Neuron (in vitro differentiated cells): Measurements from ENCODE around the gene EEFSEC.

Source experiments
- H2AFZ ChIP-seq: one replicate; pipeline ENCODE4 v1.6.1; 2013; ENCODE audit warnings: low read depth, mild to moderate bottlenecking, inconsistent platforms, low read length, moderate library complexity
- H3K27me3 ChIP-seq: one replicate; pipeline ENCODE4 v1.6.1; 2013; ENCODE audit warnings: low read length; ENCODE audit not compliant: insufficient read depth
- H3K36me3 ChIP-seq: one replicate; pipeline ENCODE4 v1.6.1; 2013; ENCODE audit warnings: low read length; ENCODE audit not compliant: insufficient read depth
- H3K4me1 ChIP-seq: one replicate; pipeline ENCODE4 v1.6.1; 2013; ENCODE audit warnings: low read length; ENCODE audit not compliant: insufficient read depth
- H3K4me3 ChIP-seq: 2 replicates; pipeline ENCODE4 v1.5.1; 2013; ENCODE audit warnings: mild to moderate bottlenecking, low read length, moderate library complexity
- H3K9me3 ChIP-seq: one replicate; pipeline ENCODE4 v1.6.1; 2013; ENCODE audit warnings: low read length

EEFSEC gene

GRCh38 chr3:128413003-128413370, 259.7 kb downstream of the EEFSEC start:
- no peak overlapping the region for H3K4me3 ChIP-seq
- no peak overlapping the region for H2AFZ ChIP-seq
- H3K9me3 ChIP-seq, result no peaks in the 10 kb centered on the region
- H3K27me3 ChIP-seq, result no peaks in the 10 kb centered on the region
- H3K36me3 ChIP-seq, result no peaks in the 10 kb centered on the region
- peaks cover 5% of the 10 kb centered on the region for H3K4me1 ChIP-seq

GRCh38 chr3:128413413-128414205, 260.3 kb downstream of the EEFSEC start:
- no peak overlapping the region for H3K4me3 ChIP-seq
- H3K36me3 ChIP-seq, result no peaks in the 10 kb centered on the region
- no peak overlapping the region for H2AFZ ChIP-seq
- peaks cover 1% of the 10 kb centered on the region for H3K9me3 ChIP-seq
- no peaks in the 10 kb centered on the region for H3K27me3 ChIP-seq
- H3K4me1 ChIP-seq, result peaks cover 5% of the 10 kb centered on the region

- peaks cover 8% of the 10 kb centered on the region for H3K9me3 ChIP-seq
Observed at GRCh38 chr3:128415200-128415772, 262.0 kb downstream of the EEFSEC start.

GRCh38 chr3:128415773-128416577, 262.7 kb downstream of the EEFSEC start:
- Histone ChIP-seq H3K4me3 (no peak overlapping the region), H2AFZ (no peak overlapping the region), H3K27me3 (no peaks in the 10 kb centered on the region), H3K4me1 (peaks cover 5% of the 10 kb centered on the region), H3K9me3 (peaks cover 8% of the 10 kb centered on the region), H3K36me3 (no peaks in the 10 kb centered on the region)

More at GRCh38 chr3:128415200-128415772, 262.0 kb downstream of the EEFSEC start:
- Histone ChIP-seq H3K27me3 (no peaks in the 10 kb centered on the region), H3K4me3 (no peak overlapping the region), H3K36me3 (no peaks in the 10 kb centered on the region), H3K4me1 (peaks cover 5% of the 10 kb centered on the region), H2AFZ (no peak overlapping the region)

- H3K9me3 ChIP-seq, result peaks cover 8% of the 10 kb centered on the region
- no peaks in the 10 kb centered on the region for H3K36me3 ChIP-seq
- no peak overlapping the region for H3K4me3 ChIP-seq
- no peak overlapping the region for H2AFZ ChIP-seq
- H3K27me3 ChIP-seq, result no peaks in the 10 kb centered on the region
- peaks cover 5% of the 10 kb centered on the region for H3K4me1 ChIP-seq
Observed at GRCh38 chr3:128416578-128417211, 263.4 kb downstream of the EEFSEC start.

- Histone ChIP-seq H3K4me1 (no peaks in the 10 kb centered on the region), H2AFZ (no peak overlapping the region), H3K36me3 (no peaks in the 10 kb centered on the region), H3K9me3 (peaks cover 8% of the 10 kb centered on the region), H3K27me3 (peaks cover 3% of the 10 kb centered on the region), H3K4me3 (no peak overlapping the region)
Observed at GRCh38 chr3:128418900-128419299, 265.6 kb downstream of the EEFSEC start.

GRCh38 chr3:128419311-128419710, 266.0 kb downstream of the EEFSEC start:
- no peak overlapping the region for H2AFZ ChIP-seq
- no peaks in the 10 kb centered on the region for H3K36me3 ChIP-seq
- peaks cover 5% of the 10 kb centered on the region for H3K27me3 ChIP-seq
- peaks cover 8% of the 10 kb centered on the region for H3K9me3 ChIP-seq
- no peak overlapping the region for H3K4me3 ChIP-seq
- no peaks in the 10 kb centered on the region for H3K4me1 ChIP-seq

GRCh38 chr3:128420289-128420688, 267.0 kb downstream of the EEFSEC start:
- no peaks in the 10 kb centered on the region for H3K36me3 ChIP-seq
- peaks cover 8% of the 10 kb centered on the region for H3K9me3 ChIP-seq
- H3K4me1 ChIP-seq, result no peaks in the 10 kb centered on the region
- H3K4me3 ChIP-seq, result no peak overlapping the region
- peaks cover 13% of the 10 kb centered on the region for H3K27me3 ChIP-seq
- no peak overlapping the region for H2AFZ ChIP-seq

GRCh38 chr3:128420720-128421438, 267.6 kb downstream of the EEFSEC start:
- H3K9me3 ChIP-seq, result peaks cover 8% of the 10 kb centered on the region
- H3K4me1 ChIP-seq, result no peaks in the 10 kb centered on the region
- no peak overlapping the region for H3K4me3 ChIP-seq
- no peak overlapping the region for H2AFZ ChIP-seq
- peaks cover 19% of the 10 kb centered on the region for H3K27me3 ChIP-seq
- H3K36me3 ChIP-seq, result no peaks in the 10 kb centered on the region

GRCh38 chr3:128421439-128421836, 268.2 kb downstream of the EEFSEC start:
- H3K4me1 ChIP-seq, result no peaks in the 10 kb centered on the region
- H3K4me3 ChIP-seq, result no peak overlapping the region
- peaks cover 8% of the 10 kb centered on the region for H3K9me3 ChIP-seq
- H3K27me3 ChIP-seq, result peaks cover 22% of the 10 kb centered on the region
- no peaks in the 10 kb centered on the region for H3K36me3 ChIP-seq
- H2AFZ ChIP-seq, result no peak overlapping the region

- Histone ChIP-seq H2AFZ (no peak overlapping the region), H3K9me3 (peaks cover 8% of the 10 kb centered on the region), H3K27me3 (peaks cover 23% of the 10 kb centered on the region)
Observed at GRCh38 chr3:128421966-128422365, 268.7 kb downstream of the EEFSEC start.

GRCh38 chr3:128422762-128423524, 269.7 kb downstream of the EEFSEC start:
- H3K27me3 ChIP-seq, result peaks cover 31% of the 10 kb centered on the region
- H3K4me3 ChIP-seq, result no peak overlapping the region
- no peaks in the 10 kb centered on the region for H3K36me3 ChIP-seq
- peaks cover 8% of the 10 kb centered on the region for H3K9me3 ChIP-seq
- H2AFZ ChIP-seq, result no peak overlapping the region
- H3K4me1 ChIP-seq, result peaks cover 9% of the 10 kb centered on the region

More at GRCh38 chr3:128421966-128422365, 268.7 kb downstream of the EEFSEC start:
- Histone ChIP-seq H3K4me3 (no peak overlapping the region), H3K4me1 (peaks cover under 1% of the 10 kb centered on the region), H3K36me3 (no peaks in the 10 kb centered on the region)
